Measurements from ENCODE around the gene AMBN.

The AMBN gene

GRCh38 chr4:70629469-70630090 is 37.5 kb downstream of the AMBN start:
- no peak for DNase-seq (ENCODE audit: low read depth in 1 of 2, low spot score in 1 of 2)
- TF ChIP-seq POLR2AphosphoS5 (IDR thresholded peaks at IDR 0.05; ENCODE audit: low read depth) (no peak), CTCF (IDR thresholded peaks at IDR 0.05; ENCODE audit: insufficient read depth, low read length) (no peak), GABPA (IDR thresholded peaks at IDR 0.05; ENCODE audit: low read depth) (no peak), SPI1 (IDR thresholded peaks at IDR 0.05; ENCODE audit: borderline replicate concordance, low read depth) (no peak), REST (IDR thresholded peaks at IDR 0.05; ENCODE audit: insufficient replicate concordance, low read depth) (no peak)
- no peaks in the 10 kb centered on the region for H3K27me3 ChIP-seq (ENCODE audit: insufficient read depth, poor library complexity, severe bottlenecking)
- no peak overlapping the region for H3K4me3 ChIP-seq (replicated peaks; ENCODE audit: insufficient read depth, low read length)
- H3K27ac ChIP-seq (replicated peaks) = no peak overlapping the region

- Histone ChIP-seq H3K27me3 (ENCODE audit: insufficient read depth, poor library complexity, severe bottlenecking) (no peaks in the 10 kb centered on the region), H3K27ac (replicated peaks) (no peak overlapping the region), H3K4me3 (replicated peaks; ENCODE audit: insufficient read depth, low read length) (no peak overlapping the region)
- no peak for TF ChIP-seq REST (IDR thresholded peaks at IDR 0.05; ENCODE audit: insufficient replicate concordance, low read depth)
- TF ChIP-seq SPI1 (IDR thresholded peaks at IDR 0.05; ENCODE audit: borderline replicate concordance, low read depth) = no peak
- no peak for TF ChIP-seq POLR2AphosphoS5 (IDR thresholded peaks at IDR 0.05; ENCODE audit: low read depth)
- DNase-seq (ENCODE audit: low read depth in 1 of 2, low spot score in 1 of 2) = no peak
Measured at GRCh38 chr4:70630162-70630561, 38.1 kb downstream of the AMBN start.

GRCh38 chr4:70632028-70632427 is 40.0 kb downstream of the AMBN start:
- H3K27ac ChIP-seq (replicated peaks) = no peak overlapping the region
- no peaks in the 10 kb centered on the region for H3K27me3 ChIP-seq (ENCODE audit: insufficient read depth, poor library complexity, severe bottlenecking)
- no peak overlapping the region for H3K4me3 ChIP-seq (replicated peaks; ENCODE audit: insufficient read depth, low read length)
- DNase-seq (ENCODE audit: low read depth in 1 of 2, low spot score in 1 of 2) = no peak
- TF ChIP-seq CTCF (IDR thresholded peaks at IDR 0.05; ENCODE audit: insufficient read depth, low read length) = no peak
- TF ChIP-seq REST (IDR thresholded peaks at IDR 0.05; ENCODE audit: insufficient replicate concordance, low read depth) = no peak
- TF ChIP-seq GABPA (IDR thresholded peaks at IDR 0.05; ENCODE audit: low read depth) = no peak
- no peak for TF ChIP-seq POLR2AphosphoS5 (IDR thresholded peaks at IDR 0.05; ENCODE audit: low read depth)
- no peak for TF ChIP-seq SPI1 (IDR thresholded peaks at IDR 0.05; ENCODE audit: borderline replicate concordance, low read depth)
